Diencephalon (tissue), 1 donor: ENCODE data around the gene AP2A1. TPM values are rescaled to one million over a fixed set of nuclear protein-coding genes. Genes with fewer than 3 reads are reported as not detected.

ENCODE experiments used
- small RNA-seq: library from RNA; depleted of rRNA; stranded (forward); fragments of <200 nt; gene quantifications from one replicate; pipeline ENCODE3, GENCODE V24; 2014
- total RNA-seq: library from RNA; depleted of rRNA; stranded (reverse); fragments of >200 nt; gene quantifications from one replicate; pipeline ENCODE4 v1.2.3, GENCODE V29; 2014

AP2A1 gene
- total RNA-seq = 83.5 TPM

DNA sequence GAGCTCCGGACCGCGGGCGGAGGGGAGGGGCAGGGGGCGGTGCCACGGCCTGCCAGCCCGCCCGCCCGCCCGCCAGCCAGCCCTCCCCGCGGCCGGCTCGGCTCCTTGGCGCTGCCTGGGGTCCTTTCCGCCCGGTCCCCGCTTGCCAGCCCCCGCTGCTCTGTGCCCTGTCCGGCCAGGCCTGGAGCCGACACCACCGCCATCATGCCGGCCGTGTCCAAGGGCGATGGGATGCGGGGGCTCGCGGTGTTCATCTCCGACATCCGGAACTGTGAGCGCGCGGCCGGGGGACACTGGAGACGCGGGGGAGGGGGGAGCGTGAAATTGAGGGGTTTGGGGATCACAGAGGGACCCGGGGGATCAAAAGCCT lies at the start of gene AP2A1:
Gene AP2A1, plus strand, starts transcription at position 72 of the 370 bp plus-strand sequence. Its CDS starts 133 bp downstream, at position 205.

DNA sequence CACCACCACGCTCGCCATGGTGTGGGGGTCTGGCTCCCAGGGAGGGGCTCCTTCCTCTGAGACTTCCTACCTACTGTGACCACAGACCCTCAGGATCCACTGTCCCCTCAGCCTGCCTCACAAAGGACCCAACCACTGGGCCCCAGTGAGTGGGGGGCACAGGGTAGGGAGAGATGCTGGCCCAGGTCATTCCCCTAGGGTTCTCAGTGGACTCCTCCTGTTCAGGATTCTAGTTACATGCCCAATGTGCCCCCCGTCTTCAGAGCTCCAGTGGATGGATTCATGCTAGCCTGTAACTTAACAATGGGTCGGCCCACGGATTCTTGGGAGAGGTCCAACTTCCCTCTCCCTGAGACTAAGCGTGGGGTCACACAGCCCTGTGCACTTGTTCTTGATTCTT lies 3.6 kb upstream of the AP2A1 start, which contains the start of gene TSKS:
Gene TSKS, minus strand, starts transcription at position 77 of the 400 bp plus-strand sequence. Its CDS starts 59 bp downstream, at position 18.

DNA sequence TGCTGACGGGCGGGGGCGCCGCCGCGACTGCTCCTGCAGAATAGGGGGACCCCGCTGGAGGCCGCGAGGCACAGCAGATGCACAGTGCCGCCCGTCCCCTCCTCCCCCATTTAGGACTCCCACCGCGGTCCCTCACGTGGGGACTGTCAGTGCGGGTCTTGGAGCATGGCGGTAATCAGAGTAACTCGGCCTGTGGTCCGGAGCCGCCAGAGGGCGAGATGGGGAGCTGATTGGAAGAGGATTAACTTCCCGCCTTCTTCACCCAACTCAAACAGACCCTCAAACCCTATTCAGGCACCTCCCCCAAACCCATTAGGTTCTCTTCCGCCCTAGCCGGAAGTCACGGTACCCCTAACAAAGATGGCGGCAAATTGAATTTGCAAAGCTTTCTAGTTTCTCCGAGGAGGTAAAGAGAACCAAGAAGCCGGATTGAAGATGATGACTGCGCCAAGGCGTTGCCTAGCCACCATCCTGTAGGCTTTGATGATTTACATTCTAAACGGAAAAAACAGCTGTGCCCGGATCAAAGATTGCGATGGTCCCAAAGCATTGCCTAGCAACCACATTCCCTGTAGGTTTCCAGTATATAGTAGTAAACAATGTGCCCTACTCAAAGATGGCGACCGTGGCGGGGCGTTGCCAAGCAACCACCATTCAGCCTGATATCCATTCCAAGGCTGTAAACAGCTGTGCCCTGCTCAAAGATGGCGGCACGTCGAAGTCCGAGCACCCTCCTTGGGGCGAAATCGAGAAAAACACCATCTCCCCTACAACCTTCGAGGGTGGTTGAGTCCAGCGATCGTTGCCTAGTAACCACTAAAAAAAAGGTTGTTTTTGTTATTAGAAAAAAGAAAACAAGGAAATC lies 46.4 kb downstream of the AP2A1 start, which contains the start of gene FUZ:
Gene FUZ, minus strand, starts transcription at position 296 of the 865 bp plus-strand sequence. Its CDS starts 186 bp downstream, at position 110.

DNA sequence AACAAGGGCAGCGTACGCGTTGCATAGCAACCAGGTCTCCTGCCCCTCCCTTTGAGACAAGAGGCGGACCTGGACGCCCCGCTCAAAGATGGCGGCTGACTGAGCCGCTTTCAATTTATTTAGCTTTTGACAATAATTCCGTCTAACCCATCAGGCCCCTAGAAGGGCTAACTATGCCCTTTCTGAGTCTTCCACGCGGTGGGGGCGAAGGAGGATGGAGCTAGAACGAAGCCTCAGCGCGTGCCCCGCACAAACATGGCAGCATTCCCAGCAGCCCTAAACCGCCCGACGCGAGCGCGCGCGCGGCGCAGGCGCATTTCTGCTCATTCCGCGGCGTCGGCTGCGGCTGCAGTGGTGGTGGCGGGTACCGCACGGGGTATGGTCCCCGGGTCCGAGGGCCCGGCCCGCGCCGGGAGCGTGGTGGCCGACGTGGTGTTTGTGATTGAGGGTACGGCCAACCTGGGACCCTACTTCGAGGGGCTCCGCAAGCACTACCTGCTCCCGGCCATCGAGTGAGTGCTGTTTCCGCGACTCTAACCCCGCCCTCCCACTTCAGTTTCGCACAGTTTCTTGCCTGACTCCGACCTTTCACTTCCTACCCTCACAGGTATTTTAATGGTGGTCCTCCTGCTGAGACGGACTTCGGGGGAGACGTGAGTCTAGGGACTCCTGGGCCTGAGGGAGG lies 51.3 kb downstream of the AP2A1 start, which contains the start of gene MED25:
Gene MED25, plus strand, starts transcription at position 326 of the 685 bp plus-strand sequence. Its CDS starts 53 bp downstream, at position 379.

DNA sequence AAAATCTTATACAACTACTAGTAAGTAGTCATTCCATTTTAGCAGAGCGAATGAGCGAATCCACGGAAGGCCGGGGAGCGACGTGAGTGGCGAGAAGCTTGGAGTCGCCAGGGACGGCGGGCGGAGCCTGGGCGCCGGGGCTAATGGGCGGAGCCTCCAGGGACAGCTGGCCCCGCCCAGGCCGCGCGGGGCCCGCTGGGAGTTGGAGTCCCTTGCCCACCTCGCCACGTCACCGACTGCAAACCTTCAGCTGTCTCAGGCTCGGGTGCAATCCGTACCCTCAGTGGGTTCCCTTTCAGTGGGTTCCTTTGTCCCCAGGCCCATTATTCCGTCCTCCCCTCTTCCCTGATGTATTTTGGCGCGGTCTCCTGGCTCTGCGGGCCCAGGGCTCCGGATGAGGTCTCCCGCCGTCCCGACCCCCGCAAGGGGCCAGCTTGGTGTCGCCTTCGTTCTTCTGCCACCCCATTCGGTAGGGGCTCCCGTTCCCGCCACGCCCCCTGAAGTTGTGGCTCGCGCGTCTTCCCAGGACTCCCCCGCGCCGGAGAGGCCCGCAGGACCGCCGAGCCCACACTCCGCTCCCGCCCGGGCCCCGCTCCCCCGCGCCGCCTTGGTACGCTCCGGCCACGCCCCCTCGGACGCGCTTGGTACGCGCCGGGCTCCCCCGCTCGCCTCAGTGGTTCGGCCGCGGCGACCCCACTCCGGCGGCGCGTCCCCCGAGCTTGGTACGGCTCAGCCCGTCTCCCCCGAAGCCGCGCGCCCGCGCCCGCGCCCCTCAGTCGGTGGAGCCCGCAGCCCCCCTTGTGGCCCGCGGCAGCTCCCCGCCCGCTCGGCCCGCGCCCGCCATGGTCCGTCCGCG lies 83.9 kb downstream of the AP2A1 start, which contains the start of gene PTOV1:
Gene PTOV1, plus strand, starts transcription at position 673 of the 856 bp plus-strand sequence.

Small RNA genes within 50 kb of the gene (small RNA-seq; reads per million reads assigned to genes)
- gene MIR4749 (not detected), gene MIR6799 (not detected), gene RNU6-841P (not detected)

Other genes with a start within 250 kb of the AP2A1 start
- gene RCN3, start 239.0 kb upstream of the AP2A1 start, total RNA-seq = 3.9 TPM
- 34.4 TPM for gene NOSIP, start 186.4 kb upstream of the AP2A1 start, total RNA-seq
- gene PRRG2, start 185.7 kb upstream of the AP2A1 start, total RNA-seq = 1.2 TPM
- gene PRR12, start 175.8 kb upstream of the AP2A1 start, total RNA-seq = 5.8 TPM
- 1.4 TPM for gene RRAS, start 126.9 kb upstream of the AP2A1 start, total RNA-seq
- gene SCAF1, start 124.8 kb upstream of the AP2A1 start, total RNA-seq = 14.1 TPM
- 19.1 TPM for gene IRF3, start 101.1 kb upstream of the AP2A1 start, total RNA-seq
- gene BCL2L12, start 101.1 kb upstream of the AP2A1 start, total RNA-seq = 0.69 TPM
- gene PRMT1, start 89.7 kb upstream of the AP2A1 start, total RNA-seq = 211 TPM
- 1.4 TPM for gene ADM5, start 77.4 kb upstream of the AP2A1 start, total RNA-seq
- 54.4 TPM for gene CPT1C, start 75.9 kb upstream of the AP2A1 start, total RNA-seq
- gene TSKS, start 3.7 kb upstream of the AP2A1 start, total RNA-seq = not detected
- gene FUZ, start 46.3 kb downstream of the AP2A1 start, total RNA-seq = 15.2 TPM
- 19.1 TPM for gene MED25, start 51.3 kb downstream of the AP2A1 start, total RNA-seq
- gene PTOV1, start 84.2 kb downstream of the AP2A1 start, total RNA-seq = 113 TPM
- gene PNKP, start 100.6 kb downstream of the AP2A1 start, total RNA-seq = 26.3 TPM
- gene AKT1S1, start 110.4 kb downstream of the AP2A1 start, total RNA-seq = 5.1 TPM
- 9.7 TPM for gene TBC1D17, start 110.7 kb downstream of the AP2A1 start, total RNA-seq
- 0.23 TPM for gene IL4I1, start 129.9 kb downstream of the AP2A1 start, total RNA-seq
- gene ATF5, start 162.2 kb downstream of the AP2A1 start, total RNA-seq = 7.6 TPM
- gene NUP62, start 162.5 kb downstream of the AP2A1 start, total RNA-seq = 18.2 TPM
- 0.23 TPM for gene SIGLEC11, start 194.2 kb downstream of the AP2A1 start, total RNA-seq